ENCODE data around the gene ARTN. TPM values are rescaled to one million over a fixed set of nuclear protein-coding genes. Genes with fewer than 3 reads are reported as not detected.

The ARTN gene
- total RNA-seq, 1 experiment from 2014 or later: 10.6 TPM

- no CpG with 5 or more reads among the region's 9 CpGs for WGBS (ENCODE audit: extremely low coverage, insufficient read length, low lambda C conversion rate)
- H3K14ac ChIP-seq (ENCODE audit: insufficient read depth, low read length): no peak overlapping the region
These were observed 37.3 kb downstream of the ARTN start for GRCh38 chr1:43970911-43971310.

More at GRCh38 chr1:43970911-43971310, 37.3 kb downstream of the ARTN start:
- Histone ChIP-seq H3K27ac (ENCODE audit: insufficient read length, low read depth, low read length) (no peak overlapping the region), H3K27me3 (ENCODE audit: insufficient read depth, low read length) (no peaks in the 10 kb centered on the region), H3K18ac (ENCODE audit: insufficient read length, low read depth, low read length) (no peak overlapping the region), H3K4me2 (ENCODE audit: insufficient read depth, insufficient read length, low read length) (peak overlapping the region; percentile 81), H3K56ac (ENCODE audit: insufficient read length, low read depth, low read length) (no peak overlapping the region), H2AK5ac (ENCODE audit: insufficient read length, low read length) (no peak overlapping the region), H2AFZ (ENCODE audit: low read length) (no peak overlapping the region), H2BK12ac (ENCODE audit: insufficient read length, low read depth, low read length) (no peak overlapping the region), H3T11ph (ENCODE audit: low read length) (no peak overlapping the region), H2BK120ac (ENCODE audit: low read depth, low read length, poor library complexity, severe bottlenecking) (no peak overlapping the region), H4K91ac (ENCODE audit: insufficient read length, low read depth, low read length) (no peak overlapping the region), H3K4me1 (ENCODE audit: insufficient read depth, low read length) (peaks cover 3% of the 10 kb centered on the region; the same call in 1 of the 2 replicates), H4K20me1 (ENCODE audit: control insufficient read depth, insufficient read depth, insufficient read length) (no peaks in the 10 kb centered on the region), H3K23me2 (ENCODE audit: insufficient read length, low read depth, low read length, poor library complexity, severe bottlenecking) (peaks cover 18% of the 10 kb centered on the region), H2BK5ac (ENCODE audit: insufficient read length, low read length) (no peak overlapping the region), H2BK20ac (ENCODE audit: low read depth, low read length, poor library complexity, severe bottlenecking) (no peak overlapping the region), H3K23ac (ENCODE audit: insufficient read length, low read depth, low read length) (no peak overlapping the region), H3K9ac (ENCODE audit: extremely low read depth, insufficient read length, low read length) (no peak overlapping the region), H3K4ac (ENCODE audit: low read depth, low read length) (no peak overlapping the region), H2BK15ac (ENCODE audit: low read depth, low read length) (no peak overlapping the region), H3K79me1 (ENCODE audit: insufficient read depth, low read depth, low read length, poor library complexity, severe bottlenecking) (peaks cover 8% of the 10 kb centered on the region), H3K9me3 (ENCODE audit: control insufficient read depth, low read depth, low read length) (no peaks in the 10 kb centered on the region), H3K79me2 (ENCODE audit: insufficient read depth, low read length) (peaks cover 2% of the 10 kb centered on the region; the same call in 1 of the 2 replicates), H4K5ac (ENCODE audit: insufficient read length, low read depth, low read length) (no peak overlapping the region), H4K8ac (replicated peaks; ENCODE audit: insufficient read length, low read depth, low read length) (no peak overlapping the region)
- DNase-seq: no peak
- H3K4me1 Mint-ChIP-seq: peaks cover 21 to 23% of the 10 kb centered on the region in 2 experiments
- peak overlapping the region; percentile 98 to 100 for H3K4me3 Mint-ChIP-seq
- peaks cover 10 to 31% (median 14%) of the 10 kb centered on the region in 3 experiments; a peak in 6 of 7 replicates for H3K36me3 Mint-ChIP-seq (ENCODE audit: insufficient read depth in 1 of 3, low read depth in 3 of 3)
- TF ChIP-seq CTCF (conservative IDR thresholded peaks at IDR 0.05): no peak
- H3K27ac Mint-ChIP-seq: no peak overlapping the region
- H3K27me3 Mint-ChIP-seq (ENCODE audit: low read depth): peaks cover 1% of the 10 kb centered on the region
- no peaks in the 10 kb centered on the region for H3K9me3 Mint-ChIP-seq
